ENCODE data around the gene ARHGAP8.

Gene ARHGAP8

DNA sequence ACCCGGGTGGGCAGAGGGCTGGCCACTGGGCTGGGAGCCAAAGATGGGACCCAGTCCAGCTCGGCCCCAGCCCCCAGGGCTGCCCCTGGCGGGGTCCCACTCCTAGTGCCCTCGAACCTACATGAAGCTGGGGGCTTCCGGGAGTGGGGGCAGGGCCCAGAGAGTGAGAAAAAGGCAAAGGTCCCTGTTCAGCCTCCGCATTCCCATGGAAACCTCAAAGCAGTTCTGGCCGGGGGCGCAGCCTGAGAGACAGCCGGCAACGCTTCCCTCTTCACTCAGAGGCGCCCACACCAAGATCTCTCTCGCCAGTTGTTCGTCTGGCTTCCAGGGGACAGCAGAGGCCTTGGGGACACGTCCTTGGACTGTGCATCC lies 22.4 kb upstream of the ARHGAP8 start:
- no peak for DNase-seq (ENCODE audit: low read depth)
- TF ChIP-seq, protein P1, sequence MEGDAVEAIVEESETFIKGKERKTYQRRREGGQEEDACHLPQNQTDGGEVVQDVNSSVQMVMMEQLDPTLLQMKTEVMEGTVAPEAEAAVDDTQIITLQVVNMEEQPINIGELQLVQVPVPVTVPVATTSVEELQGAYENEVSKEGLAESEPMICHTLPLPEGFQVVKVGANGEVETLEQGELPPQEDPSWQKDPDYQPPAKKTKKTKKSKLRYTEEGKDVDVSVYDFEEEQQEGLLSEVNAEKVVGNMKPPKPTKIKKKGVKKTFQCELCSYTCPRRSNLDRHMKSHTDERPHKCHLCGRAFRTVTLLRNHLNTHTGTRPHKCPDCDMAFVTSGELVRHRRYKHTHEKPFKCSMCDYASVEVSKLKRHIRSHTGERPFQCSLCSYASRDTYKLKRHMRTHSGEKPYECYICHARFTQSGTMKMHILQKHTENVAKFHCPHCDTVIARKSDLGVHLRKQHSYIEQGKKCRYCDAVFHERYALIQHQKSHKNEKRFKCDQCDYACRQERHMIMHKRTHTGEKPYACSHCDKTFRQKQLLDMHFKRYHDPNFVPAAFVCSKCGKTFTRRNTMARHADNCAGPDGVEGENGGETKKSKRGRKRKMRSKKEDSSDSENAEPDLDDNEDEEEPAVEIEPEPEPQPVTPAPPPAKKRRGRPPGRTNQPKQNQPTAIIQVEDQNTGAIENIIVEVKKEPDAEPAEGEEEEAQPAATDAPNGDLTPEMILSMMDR (IDR thresholded peaks at IDR 0.05; ENCODE audit: control insufficient read depth, extremely low read depth, insufficient read depth), result no peak
- no peak overlapping the region for H3K4me3 ChIP-seq (ENCODE audit: low read depth, low read length)

DNA sequence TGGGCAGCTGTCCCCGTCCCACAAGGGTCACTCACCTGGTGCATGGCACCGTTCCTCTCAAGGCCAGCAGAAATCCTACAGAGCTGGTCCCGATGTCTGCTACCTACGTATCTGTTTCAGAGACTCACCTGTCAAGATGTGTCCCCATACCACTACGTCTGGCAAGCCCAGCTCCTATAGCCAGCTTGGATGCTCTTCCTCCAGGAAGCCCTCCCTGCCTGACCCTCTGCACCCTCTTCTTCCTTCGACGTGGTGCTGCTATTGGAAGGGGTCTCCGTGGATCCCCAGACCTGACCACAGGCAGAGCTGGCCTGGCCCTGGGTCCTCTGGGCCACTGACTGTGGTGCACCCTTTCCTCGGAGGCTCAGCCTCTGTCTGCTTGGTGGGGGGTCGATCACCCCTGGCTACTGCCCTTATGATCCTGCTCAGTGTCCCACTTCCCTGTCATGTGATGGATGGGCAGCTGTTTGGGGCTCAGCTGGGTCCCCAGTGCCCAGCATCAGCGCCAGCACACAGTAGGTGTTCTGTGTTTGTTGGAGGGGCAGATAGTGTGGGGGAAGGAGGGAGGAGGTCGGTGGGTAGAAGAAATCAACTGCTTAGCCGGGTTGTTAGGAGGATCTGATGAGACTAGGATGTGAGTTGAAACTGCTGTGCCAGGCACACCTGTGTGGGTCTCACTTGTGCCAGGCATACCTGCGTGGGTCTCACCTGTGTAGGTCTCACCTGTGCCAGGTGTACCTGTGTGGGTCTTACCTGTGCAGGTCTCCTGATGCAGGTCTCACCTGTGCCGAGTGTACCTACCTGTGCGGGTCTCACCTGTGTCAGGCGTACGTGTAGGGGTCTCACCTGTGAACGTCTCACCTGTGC lies 21.7 kb upstream of the ARHGAP8 start:
- H3K4me3 ChIP-seq (ENCODE audit: low read depth, low read length), result no peak overlapping the region
- TF ChIP-seq, protein P1 (IDR thresholded peaks at IDR 0.05; ENCODE audit: control insufficient read depth, extremely low read depth, insufficient read depth), result no peak
- no peak for DNase-seq (ENCODE audit: low read depth)

DNA sequence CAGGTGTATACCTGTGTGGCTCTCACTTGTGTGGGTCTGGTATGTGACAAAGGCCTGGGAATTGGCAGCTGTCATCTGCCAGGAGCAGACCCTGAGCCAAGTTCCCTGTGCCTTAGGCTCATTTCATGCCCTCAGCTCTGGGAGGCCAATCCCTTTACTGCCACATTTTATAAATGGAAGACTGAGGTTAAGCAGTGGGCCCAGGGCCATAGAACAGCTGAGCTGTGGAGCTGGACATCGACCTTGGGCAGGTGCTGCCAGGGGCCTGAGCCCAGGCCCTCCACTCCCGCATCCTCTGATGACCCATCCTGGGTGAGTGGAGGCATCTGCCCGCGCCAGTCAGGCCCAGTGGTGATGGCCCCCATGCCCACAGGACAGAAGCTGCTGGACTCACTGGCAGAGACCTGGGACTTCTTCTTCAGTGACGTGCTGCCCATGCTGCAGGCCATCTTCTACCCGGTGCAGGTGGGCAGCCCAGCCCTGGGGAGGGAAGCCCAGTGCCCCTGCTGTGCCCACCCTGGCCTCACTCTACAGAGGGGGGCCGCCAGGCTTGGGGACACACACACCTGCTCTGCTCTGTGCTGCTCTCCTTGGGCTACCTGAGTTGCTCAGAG lies 20.9 kb upstream of the ARHGAP8 start:
- TF ChIP-seq, protein P1 (IDR thresholded peaks at IDR 0.05; ENCODE audit: control insufficient read depth, extremely low read depth, insufficient read depth), result no peak
- no peak overlapping the region for H3K4me3 ChIP-seq (ENCODE audit: low read depth, low read length)
- no peak for DNase-seq (ENCODE audit: low read depth)

DNA sequence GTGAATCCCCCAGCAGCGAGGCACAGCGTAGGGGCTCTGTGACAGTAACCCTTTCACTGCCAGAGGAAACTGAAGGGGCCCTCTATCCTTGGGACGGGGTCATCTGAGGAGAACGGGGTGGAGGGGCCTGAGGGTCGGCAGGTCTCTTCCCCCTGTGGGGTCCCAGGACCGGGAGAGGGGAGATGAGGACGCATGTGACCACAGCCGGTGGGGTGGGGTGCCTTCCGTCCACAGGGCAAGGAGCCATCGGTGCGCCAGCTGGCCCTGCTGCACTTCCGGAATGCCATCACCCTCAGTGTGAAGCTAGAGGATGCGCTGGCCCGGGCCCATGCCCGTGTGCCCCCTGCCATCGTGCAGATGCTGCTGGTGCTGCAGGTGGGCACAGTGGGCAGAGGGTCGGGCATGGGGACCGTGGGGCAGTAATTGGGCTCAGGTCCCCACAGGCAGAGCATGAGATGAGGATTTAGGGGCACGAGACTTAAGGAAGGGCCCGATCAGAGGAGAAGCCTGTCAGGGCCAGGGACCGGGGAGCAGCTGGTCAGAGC lies 20.3 kb upstream of the ARHGAP8 start:
- no peak for DNase-seq (ENCODE audit: low read depth)
- TF ChIP-seq, protein P1 (IDR thresholded peaks at IDR 0.05; ENCODE audit: control insufficient read depth, extremely low read depth, insufficient read depth), result no peak
- H3K4me3 ChIP-seq (ENCODE audit: low read depth, low read length), result no peak overlapping the region

DNA sequence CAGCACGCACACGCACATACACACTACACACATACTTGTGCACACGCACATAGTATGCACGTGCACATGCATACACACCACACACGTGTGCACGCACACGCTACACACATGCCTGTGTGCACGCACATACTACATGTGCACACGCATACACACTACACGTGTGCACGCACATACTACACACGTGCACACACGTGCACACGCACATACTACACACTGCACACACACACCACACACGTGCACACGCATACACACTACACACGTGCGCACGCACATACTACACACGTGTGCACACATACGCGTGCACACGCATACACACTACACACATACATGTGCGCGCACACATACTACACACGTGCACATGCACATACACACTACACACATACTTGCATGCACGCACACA lies 19.7 kb upstream of the ARHGAP8 start:
- H3K4me3 ChIP-seq (ENCODE audit: low read depth, low read length), result no peak overlapping the region
- TF ChIP-seq, protein P1 (IDR thresholded peaks at IDR 0.05; ENCODE audit: control insufficient read depth, extremely low read depth, insufficient read depth), result no peak
- no peak for DNase-seq (ENCODE audit: low read depth)

DNA sequence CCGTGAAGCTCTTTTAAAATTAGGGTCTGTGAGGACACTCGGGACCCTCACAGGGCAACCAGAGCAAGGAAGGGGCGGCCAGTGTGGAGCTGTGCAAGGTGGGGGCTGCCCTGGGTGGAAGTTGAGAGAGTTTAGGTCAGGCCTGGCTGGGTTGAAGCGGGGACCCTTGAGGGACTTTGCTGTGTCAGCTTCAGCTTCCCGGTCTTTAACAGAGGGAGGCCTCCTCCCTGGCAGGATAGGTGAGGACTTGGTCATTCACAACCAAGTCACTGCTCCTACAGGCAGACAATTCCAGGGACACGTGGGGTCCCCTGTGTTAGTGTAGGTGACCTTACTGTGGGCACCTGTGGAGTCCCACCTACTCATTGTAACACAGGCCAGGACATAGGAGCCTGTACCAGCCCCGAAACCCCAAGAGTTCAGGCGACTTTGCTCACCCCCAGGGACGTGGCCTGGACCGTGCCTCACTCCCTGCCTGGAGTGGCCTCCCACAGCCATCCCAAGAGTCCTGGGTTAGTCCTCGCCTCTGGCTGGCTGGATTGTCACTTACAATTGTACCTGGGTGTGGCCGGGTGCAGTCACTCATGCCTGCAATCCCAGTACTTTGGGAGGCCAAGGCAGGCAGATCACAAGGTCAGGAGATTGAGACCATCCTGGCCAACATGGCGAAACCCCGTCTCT lies 18.8 kb upstream of the ARHGAP8 start:
- DNase-seq (ENCODE audit: low read depth), result no peak
- H3K4me3 ChIP-seq (ENCODE audit: low read depth, low read length), result no peak overlapping the region
- TF ChIP-seq, protein P1 (IDR thresholded peaks at IDR 0.05; ENCODE audit: control insufficient read depth, extremely low read depth, insufficient read depth), result no peak

Measured in LNCaP clone FGC (cell line).